A172 (cell line): Measurements from ENCODE around the gene HACD2. TPM values are rescaled to one million over a fixed set of nuclear protein-coding genes. Genes with fewer than 3 reads are reported as not detected.

Source experiments
- DNase-seq: peaks from one replicate; pipeline ENCODE4 v3.0.0-alpha.2; 2015; ENCODE audit warnings: low spot score
- total RNA-seq: library from RNA; depleted of rRNA; stranded (reverse); fragments of >200 nt; shearing (Covaris generic); gene quantifications from 2 replicates; pipeline ENCODE4 v1.2.3, GENCODE V29; 2014; rRNA removed

Gene HACD2
- total RNA-seq: 44.0 and 45.3 TPM in 2 replicates

GRCh38 chr3:123584988-123585937 lies at the start of gene HACD2:
Gene HACD2 (minus strand): TSS chr3:123585053. CDS start chr3:123585027, 26 bp downstream.
- peak; percentile 98 for DNase-seq

GRCh38 chr3:123634149-123635051 lies 49.5 kb upstream of the HACD2 start:
- peak; percentile 55 for DNase-seq

GRCh38 chr3:123633530-123633929 lies 48.7 kb upstream of the HACD2 start:
- DNase-seq: no peak

- DNase-seq: peak; percentile 86
Observed at GRCh38 chr3:123632161-123632655, 47.4 kb upstream of the HACD2 start.

GRCh38 chr3:123629747-123630047 lies 44.8 kb upstream of the HACD2 start:
- no peak for DNase-seq

GRCh38 chr3:123628996-123629746 lies 44.3 kb upstream of the HACD2 start:
- DNase-seq: no peak

- DNase-seq: no peak
Observed at GRCh38 chr3:123627673-123628670, 43.1 kb upstream of the HACD2 start.

GRCh38 chr3:123626881-123627280 lies 42.0 kb upstream of the HACD2 start:
- no peak for DNase-seq

- DNase-seq: no peak
Observed at GRCh38 chr3:123624302-123624701, 39.4 kb upstream of the HACD2 start.

- no peak for DNase-seq
Observed at GRCh38 chr3:123623346-123623880, 38.6 kb upstream of the HACD2 start.

GRCh38 chr3:123622766-123623165 lies 37.9 kb upstream of the HACD2 start:
- DNase-seq: no peak

GRCh38 chr3:123621850-123622189 lies 37.0 kb upstream of the HACD2 start:
- DNase-seq: no peak

- DNase-seq: no peak
Observed at GRCh38 chr3:123621186-123621849, 36.5 kb upstream of the HACD2 start.

GRCh38 chr3:123620343-123620742 lies 35.5 kb upstream of the HACD2 start:
- no peak for DNase-seq

GRCh38 chr3:123618768-123619484 lies 34.1 kb upstream of the HACD2 start:
- peak; percentile 40 for DNase-seq

GRCh38 chr3:123618076-123618708 lies 33.3 kb upstream of the HACD2 start:
- no peak for DNase-seq

- no peak for DNase-seq
Observed at GRCh38 chr3:123616593-123616992, 31.7 kb upstream of the HACD2 start.

GRCh38 chr3:123613543-123613942 lies 28.7 kb upstream of the HACD2 start:
- no peak for DNase-seq
